HepG2 (cell line): ENCODE data around the gene TET2. TPM values are rescaled to one million over a fixed set of nuclear protein-coding genes. Genes with fewer than 3 reads are reported as not detected.

Source experiments
- ATAC-seq: fragments of 200-7000 bp; cut with Tn5 transposase; 3 replicates; pipeline ENCODE4 v1.9.1; 2020; ENCODE audit warnings: mild to moderate bottlenecking, moderate library complexity
- BruUV-seq: library from RNA; stranded (reverse); fragments of 400-500 nt; replicated peaks from 2 replicates; lab custom pipeline; 2021; lab: Mats Ljungman, UMichigan
- CTCF ChIA-PET: fragments of 300-600 bp; formaldehyde crosslinking; extraction: SDS; loops from one replicate; lab custom pipeline; 2021; ENCODE audit warnings: low total read pairs, inconsistent platforms, low intra/inter-chr PET ratio; lab: Yijun Ruan, JAX
- POLR2A ChIA-PET: fragments of 350-600 bp; sonication (Branson Sonifier 250); formaldehyde crosslinking; loops from one replicate; lab custom pipeline; 2020; ENCODE audit warnings: antibody characterized with exemption, inconsistent platforms; lab: Yijun Ruan, JAX
- DNase-seq: peaks from one replicate; pipeline ENCODE4 v3.0.0-alpha.2; 2015; ENCODE audit warnings: low spot score
- FAIRE-seq: peaks from 3 replicates; lab custom pipeline; 2011; peaks lifted over from hg19 to GRCh38; lab: Jason Lieb, UNC
- H2AFZ ChIP-seq: one replicate; pipeline ENCODE4 v1.6.1; 2011; ENCODE audit warnings: low read length, inconsistent platforms
- H3K27ac ChIP-seq: fragments of 300-600 bp; 3 replicates; pipeline ENCODE4 v1.8.0; 2011; ENCODE audit warnings: mixed run types, mild to moderate bottlenecking, mixed read lengths, low read length, inconsistent platforms; ENCODE audit not compliant: insufficient read depth; ENCODE audit errors: extremely low read length
- H3K27me3 ChIP-seq, 2 experiments: fragments of 200-600 bp in 1 of 2; 2 replicates in 1 of 2; 3 replicates in 1 of 2; pipeline versions ENCODE4 v1.6.0 to v1.8.0; 2011; ENCODE audit warnings: low read length in 2 of 2, mild to moderate bottlenecking in 2 of 2, moderate library complexity in 2 of 2, inconsistent platforms in 1 of 2; ENCODE audit not compliant: insufficient read depth in 2 of 2, control insufficient read depth in 1 of 2
- H3K36me3 ChIP-seq, 2 experiments: fragments of 200-600 bp in 1 of 2; replicated peaks in 1 of 2; 2 replicates in 1 of 2; 3 replicates in 1 of 2; pipeline versions ENCODE4 v1.5.1 to v1.8.0; 2011; ENCODE audit warnings: low read length in 2 of 2, inconsistent platforms in 1 of 2; ENCODE audit not compliant: insufficient read depth in 2 of 2, control insufficient read depth in 1 of 2
- H3K4me1 ChIP-seq: 2 replicates; pipeline ENCODE4 v1.5.1; 2012; ENCODE audit warnings: low read length, inconsistent platforms; ENCODE audit not compliant: insufficient read depth
- H3K4me2 ChIP-seq: 2 replicates; pipeline ENCODE4 v1.6.0; 2011; ENCODE audit warnings: low read depth, low read length, inconsistent platforms
- H3K4me3 ChIP-seq, 3 experiments: fragments of 200-600 bp in 1 of 3; sonication (generic), shearing (Covaris generic) in 1 of 3; replicated peaks in 1 of 3; 2 replicates each; pipeline ENCODE4 v1.5.1; 2011 to 2016; ENCODE audit warnings: low read length in 3 of 3, inconsistent platforms in 2 of 3, low read depth in 2 of 3, mild to moderate bottlenecking in 2 of 3, control low read depth in 1 of 3, mixed read lengths in 1 of 3; ENCODE audit not compliant: insufficient read depth in 1 of 3
- H3K79me2 ChIP-seq: one replicate; pipeline ENCODE4 v1.6.1; 2011; ENCODE audit warnings: low read length, inconsistent platforms; ENCODE audit not compliant: insufficient read depth
- H3K9ac ChIP-seq: 2 replicates; pipeline ENCODE4 v1.6.0; 2011; ENCODE audit warnings: mild to moderate bottlenecking, low read depth, low read length, inconsistent platforms; ENCODE audit not compliant: insufficient read depth
- H3K9me3 ChIP-seq: 2 replicates; pipeline ENCODE4 v1.5.1; 2012; ENCODE audit warnings: mild to moderate bottlenecking, low read length
- H4K20me1 ChIP-seq: 2 replicates; pipeline ENCODE4 v1.6.0; 2011; ENCODE audit warnings: inconsistent platforms, mild to moderate bottlenecking, low read length, moderate library complexity; ENCODE audit not compliant: insufficient read depth
- PHB2 ChIP-seq: fragments of 450-650 bp; IDR thresholded peaks from 2 replicates; pipeline ENCODE4 v1.6.1; 2018; ENCODE audit not compliant: partially characterized antibody
- POGK ChIP-seq: sonication (generic); formaldehyde crosslinking; conservative IDR thresholded peaks from 2 replicates; pipeline ENCODE4 v1.8.0; 2022; ENCODE audit warnings: mild to moderate bottlenecking, moderate library complexity, missing genetic modification reagents
- RBFOX2 ChIP-seq: fragments of 200-400 bp; formaldehyde crosslinking; IDR thresholded peaks from 2 replicates; pipeline ENCODE4 v1.6.1; 2017; ENCODE audit warnings: low read depth, mild to moderate bottlenecking, low read length
- RBM39 ChIP-seq: fragments of 200-400 bp; formaldehyde crosslinking; IDR thresholded peaks from one replicate; pipeline ENCODE4 v1.6.1; 2018; ENCODE audit warnings: antibody characterized with exemption, mild to moderate bottlenecking, low read depth, low read length; ENCODE audit not compliant: poor library complexity, severe bottlenecking
- SCMH1 ChIP-seq: sonication (generic); formaldehyde crosslinking; IDR thresholded peaks from 2 replicates; pipeline ENCODE4 v1.9.0; 2021; ENCODE audit warnings: missing genetic modification reagents, mild to moderate bottlenecking, borderline replicate concordance
- TFDP2 ChIP-seq: sonication (generic); formaldehyde crosslinking; IDR thresholded peaks from 2 replicates; pipeline ENCODE4 v1.4.0; 2020; ENCODE audit warnings: missing genetic modification reagents
- ZBTB14 ChIP-seq: sonication (generic); formaldehyde crosslinking; IDR thresholded peaks from 2 replicates; pipeline ENCODE4 v1.4.0; 2020; ENCODE audit warnings: missing genetic modification reagents
- ZBTB3 ChIP-seq: sonication (generic); formaldehyde crosslinking; IDR thresholded peaks from 2 replicates; pipeline ENCODE4 v1.4.0; 2020; ENCODE audit warnings: low read depth, mild to moderate bottlenecking, moderate library complexity, missing genetic modification reagents, borderline replicate concordance
- ZNF24 ChIP-seq: fragments of 450-650 bp; IDR thresholded peaks from 2 replicates; pipeline ENCODE4 v1.6.1; 2017; ENCODE audit warnings: antibody characterized with exemption, mild to moderate bottlenecking
- ZNF263 ChIP-seq: sonication (generic); formaldehyde crosslinking; IDR thresholded peaks from 2 replicates; pipeline ENCODE4 v1.4.0; 2020; ENCODE audit warnings: missing genetic modification reagents
- ZNF496 ChIP-seq: sonication (generic); formaldehyde crosslinking; IDR thresholded peaks from 2 replicates; pipeline ENCODE4 v1.8.1; 2023; ENCODE audit warnings: mild to moderate bottlenecking, moderate library complexity, missing genetic modification reagents; ENCODE audit not compliant: insufficient replicate concordance
- ZNF577 ChIP-seq: sonication (generic); formaldehyde crosslinking; IDR thresholded peaks from 2 replicates; pipeline ENCODE4 v1.4.0; 2020; ENCODE audit warnings: mild to moderate bottlenecking, low read depth, missing genetic modification reagents, borderline replicate concordance
- WGBS: methylation state at CpG from one replicate; pipeline ENCODE4 v1.1.6; 2017; ENCODE audit warnings: low lambda C conversion rate; 5-methylcytosine and 5-hydroxymethylcytosine counted together
- in situ Hi-C: cut with HindIII; loops from 2 replicates; pipeline ENCODE4 v1.10.0; 2017; ENCODE audit warnings: low pct_unique_long_range_greater_than_20kb; ENCODE audit not compliant: extremely low pct_ligation_motif_present
- intact Hi-C: fragments of 100-400 bp; cut with micrococcal nuclease; formaldehyde crosslinking; loops from one replicate; pipeline ENCODE4 v1.10.0; 2022; ENCODE audit not compliant: unreplicated experiment
- polyA plus RNA-seq, 8 experiments: library from polyadenylated mRNA; depleted of rRNA in 3 of 8; stranded (reverse) in 7 of 8; unstranded in 1 of 8; fragments of >200 nt; fragmentation: Illumina TruSeq in 4 of 8; extraction: Trizol in 4 of 8; gene quantifications; 2 replicates each; pipeline versions ENCODE4 v1.2.1 to v1.2.3, GENCODE V29; 2011 to 2016; ENCODE audit warnings: low read depth in 4 of 8, missing spikeins in 1 of 8, mixed read lengths in 1 of 8; ENCODE audit not compliant: insufficient read depth in 1 of 8
- total RNA-seq, 5 experiments: library from RNA; depleted of rRNA; stranded (reverse); fragments of >200 nt; fragmentation: Illumina TruSeq; extraction: Trizol; gene quantifications; 2 replicates each; pipeline ENCODE4 v1.2.3, GENCODE V29; 2016; ENCODE audit warnings: low read depth in 1 of 5

TET2 gene
- total and polyA plus RNA-seq, 2 of the 13 experiments (the other 11 are each of a cell fraction or from before 2014, with no cell fraction given) = 4.7 to 4.8 TPM

- CTCF ChIA-PET = no interaction called here
- no peak for TF ChIP-seq ZNF577 (CRISPR knock-in tag)
- TF ChIP-seq ZNF496 = no peak
- no peak for TF ChIP-seq ZNF24
- no peak for TF ChIP-seq ZBTB14 (CRISPR knock-in tag)
- no peak for TF ChIP-seq RBM39
- Histone ChIP-seq H4K20me1 (no peaks in the 10 kb centered on the region), H2AFZ (no peak overlapping the region), H3K27me3 (no peaks in the 10 kb centered on the region), H3K36me3 (0 out of 5 replicates have a peak, but pooled peaks cover 0 to 1% of the 10 kb centered on the region in 2 experiments), H3K4me3 (no peak overlapping the region), H3K79me2 (no peaks in the 10 kb centered on the region), H3K9ac (no peak overlapping the region), H3K27ac (no peak overlapping the region), H3K4me2 (no peak overlapping the region), H3K4me1 (no peaks in the 10 kb centered on the region), H3K9me3 (no peaks in the 10 kb centered on the region)
- in situ Hi-C loops = no loop called here
- ATAC-seq (no peak), DNase-seq (no peak), FAIRE-seq (no peak)
- no TSS peak for BruUV-seq
- POLR2A ChIA-PET = no interaction called here
- intact Hi-C loops = no loop called here
- WGBS = 25% methylated on average over 3 of the region's 3 CpGs
These were observed 135.8 kb downstream of the TET2 start for GRCh38 chr4:105282489-105282888.

- POLR2A ChIA-PET = no interaction called here
- no peaks in the 10 kb centered on the region for H3K79me2 ChIP-seq
- H3K27ac ChIP-seq = no peak overlapping the region
- intact Hi-C loops (no loop called here), in situ Hi-C loops (no loop called here)
- H3K9ac ChIP-seq = no peak overlapping the region
- WGBS = 10% methylated on average over 1 of the region's 1 CpG
- no peaks in the 10 kb centered on the region for H3K27me3 ChIP-seq
- no peak overlapping the region for H2AFZ ChIP-seq
- H4K20me1 ChIP-seq = no peaks in the 10 kb centered on the region
- ATAC-seq (no peak), FAIRE-seq (no peak), DNase-seq (no peak)
- 0 out of 2 replicates have a peak, but pooled peaks cover 4% of the 10 kb centered on the region for H3K9me3 ChIP-seq
- CTCF ChIA-PET = no interaction called here
- BruUV-seq = no TSS peak
- no peak overlapping the region for H3K4me2 ChIP-seq
- no peaks in the 10 kb centered on the region for H3K36me3 ChIP-seq
- no peaks in the 10 kb centered on the region for H3K4me1 ChIP-seq
- no peak overlapping the region for H3K4me3 ChIP-seq
- no peak for TF ChIP-seq ZBTB14 (CRISPR knock-in tag)
- no peak for TF ChIP-seq PHB2
- TF ChIP-seq ZNF263 = no peak
- TF ChIP-seq RBFOX2 = no peak
- no peak for TF ChIP-seq TFDP2 (CRISPR knock-in tag)
- TF ChIP-seq POGK (CRISPR knock-in tag) = no peak
- no peak for TF ChIP-seq SCMH1 (CRISPR knock-in tag)
- TF ChIP-seq ZBTB3 (CRISPR knock-in tag) = no peak
These were observed 136.8 kb downstream of the TET2 start for GRCh38 chr4:105283501-105283900.
